Lower lobe of right lung (tissue), 2 donors: Measurements from ENCODE around the gene GPR183. TPM values are rescaled to one million over a fixed set of nuclear protein-coding genes. Genes with fewer than 3 reads are reported as not detected.

ENCODE experiments used
- ATAC-seq, 2 donors: fragments of 200-7000 bp; cut with Tn5 transposase; one replicate each; pipeline ENCODE4 v1.9.1; 2020 to 2022; ENCODE audit warnings: mild to moderate bottlenecking in 2 of 2, moderate library complexity in 2 of 2
- DNase-seq: peaks from one replicate; pipeline ENCODE4 v3.0.0-alpha.2; 2020
- H3K27ac ChIP-seq: fragments of 200-600 bp; one replicate; pipeline ENCODE4 v1.8.0; 2022
- H3K27me3 ChIP-seq: fragments of 200-600 bp; one replicate; pipeline ENCODE4 v1.8.0; 2022; ENCODE audit warnings: low read depth
- H3K36me3 ChIP-seq: fragments of 200-600 bp; one replicate; pipeline ENCODE4 v1.8.0; 2022; ENCODE audit warnings: mild to moderate bottlenecking
- H3K4me1 ChIP-seq: fragments of 200-600 bp; one replicate; pipeline ENCODE4 v1.8.0; 2022
- H3K4me3 ChIP-seq: fragments of 200-600 bp; one replicate; pipeline ENCODE4 v1.8.0; 2022; ENCODE audit warnings: mild to moderate bottlenecking
- H3K9me3 ChIP-seq: fragments of 200-600 bp; one replicate; pipeline ENCODE4 v1.8.0; 2022
- intact Hi-C: fragments of 100-400 bp; cut with DNase I; formaldehyde crosslinking; loops from one replicate; pipeline ENCODE4 v1.11.0; 2022
- total RNA-seq: library from RNA; stranded (reverse); fragmentation: NEBNext Ultra II Directional; extraction: Animal tissue kit (Norgen Biotek cat#: 25700); gene quantifications from one replicate; pipeline ENCODE4 v1.2.1, GENCODE V29; 2021
- TF ChIP-seq, protein P1 (sequence below): fragments of 200-600 bp; IDR thresholded peaks from one replicate; pipeline ENCODE4 v1.8.0; 2022; ENCODE audit warnings: antibody characterized with exemption, mild to moderate bottlenecking
- donor health status: DM: no; HTN: yes; CAD: no; lungs with severe emphysema.

Gene GPR183
- total RNA-seq, 1 donor from 2014 or later: 9.0 TPM

- TF ChIP-seq, protein P1, sequence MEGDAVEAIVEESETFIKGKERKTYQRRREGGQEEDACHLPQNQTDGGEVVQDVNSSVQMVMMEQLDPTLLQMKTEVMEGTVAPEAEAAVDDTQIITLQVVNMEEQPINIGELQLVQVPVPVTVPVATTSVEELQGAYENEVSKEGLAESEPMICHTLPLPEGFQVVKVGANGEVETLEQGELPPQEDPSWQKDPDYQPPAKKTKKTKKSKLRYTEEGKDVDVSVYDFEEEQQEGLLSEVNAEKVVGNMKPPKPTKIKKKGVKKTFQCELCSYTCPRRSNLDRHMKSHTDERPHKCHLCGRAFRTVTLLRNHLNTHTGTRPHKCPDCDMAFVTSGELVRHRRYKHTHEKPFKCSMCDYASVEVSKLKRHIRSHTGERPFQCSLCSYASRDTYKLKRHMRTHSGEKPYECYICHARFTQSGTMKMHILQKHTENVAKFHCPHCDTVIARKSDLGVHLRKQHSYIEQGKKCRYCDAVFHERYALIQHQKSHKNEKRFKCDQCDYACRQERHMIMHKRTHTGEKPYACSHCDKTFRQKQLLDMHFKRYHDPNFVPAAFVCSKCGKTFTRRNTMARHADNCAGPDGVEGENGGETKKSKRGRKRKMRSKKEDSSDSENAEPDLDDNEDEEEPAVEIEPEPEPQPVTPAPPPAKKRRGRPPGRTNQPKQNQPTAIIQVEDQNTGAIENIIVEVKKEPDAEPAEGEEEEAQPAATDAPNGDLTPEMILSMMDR: peak; percentile 70
- no peaks in the 10 kb centered on the region for H3K27me3 ChIP-seq
- peaks cover 6% of the 10 kb centered on the region for H3K9me3 ChIP-seq
- H3K4me1 ChIP-seq: peaks cover 16% of the 10 kb centered on the region
- intact Hi-C loops: no loop called here
- DNase-seq: no peak
- ATAC-seq: peak; percentile 79 to 80
- no peak overlapping the region for H3K4me3 ChIP-seq
- H3K36me3 ChIP-seq: peaks cover 6% of the 10 kb centered on the region
- H3K27ac ChIP-seq: peak overlapping the region; percentile 54
Observed at GRCh38 chr13:99269627-99270241, 37.5 kb downstream of the GPR183 start.

GRCh38 chr13:99268822-99269221 lies 38.4 kb downstream of the GPR183 start:
- intact Hi-C loops: no loop called here
- TF ChIP-seq, protein P1: no peak

GRCh38 chr13:99267927-99268326 lies 39.3 kb downstream of the GPR183 start:
- intact Hi-C loops: no loop called here
- no peak for ATAC-seq
- Histone ChIP-seq H3K4me3 (no peak overlapping the region), H3K27ac (no peak overlapping the region), H3K4me1 (peaks cover 16% of the 10 kb centered on the region), H3K9me3 (peaks cover 6% of the 10 kb centered on the region), H3K27me3 (no peaks in the 10 kb centered on the region), H3K36me3 (peaks cover 6% of the 10 kb centered on the region)
- no peak for DNase-seq
- TF ChIP-seq, protein P1: no peak

More at GRCh38 chr13:99268822-99269221, 38.4 kb downstream of the GPR183 start:
- no peak overlapping the region for H3K4me3 ChIP-seq
- no peak overlapping the region for H3K27ac ChIP-seq
- peaks cover 6% of the 10 kb centered on the region for H3K36me3 ChIP-seq
- no peaks in the 10 kb centered on the region for H3K27me3 ChIP-seq
- DNase-seq (no peak), ATAC-seq (no peak)
- H3K4me1 ChIP-seq: peaks cover 16% of the 10 kb centered on the region
- H3K9me3 ChIP-seq: peaks cover 6% of the 10 kb centered on the region

GRCh38 chr13:99266827-99267226 lies 40.4 kb downstream of the GPR183 start:
- Histone ChIP-seq H3K27me3 (no peaks in the 10 kb centered on the region), H3K36me3 (peaks cover 6% of the 10 kb centered on the region), H3K9me3 (no peaks in the 10 kb centered on the region), H3K27ac (no peak overlapping the region), H3K4me1 (peaks cover 16% of the 10 kb centered on the region), H3K4me3 (no peak overlapping the region)
- ATAC-seq (no peak), DNase-seq (no peak)
- TF ChIP-seq, protein P1: no peak
- intact Hi-C loops: no loop called here

DNA sequence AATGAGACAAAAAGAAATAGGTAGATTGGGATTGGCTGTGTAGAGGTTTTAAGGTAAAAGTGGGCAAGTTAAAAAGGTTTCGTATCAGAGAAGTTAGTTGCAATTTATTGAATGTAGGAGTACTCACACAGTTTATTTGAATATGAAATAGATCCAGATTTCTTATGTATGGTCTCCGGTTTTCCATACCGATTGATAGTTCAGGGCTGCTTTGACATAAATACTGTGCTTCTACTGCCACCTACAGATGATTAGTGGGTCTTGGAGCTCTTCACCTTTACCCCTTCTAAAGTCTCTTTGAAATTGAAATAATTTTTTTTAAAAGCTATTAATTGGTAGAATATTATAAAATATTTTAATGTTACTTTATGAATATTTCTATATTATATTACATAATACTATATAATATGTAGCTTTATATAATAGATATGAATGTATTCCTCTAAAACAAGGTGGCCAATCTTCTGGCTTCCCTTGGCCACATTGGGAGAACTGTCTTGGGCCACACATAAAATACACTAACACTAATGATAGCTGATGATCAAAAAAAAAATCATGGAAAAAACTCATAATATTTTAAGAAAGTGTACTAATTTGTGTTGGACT lies 41.3 kb downstream of the GPR183 start:
- Histone ChIP-seq H3K4me3 (no peak overlapping the region), H3K9me3 (no peaks in the 10 kb centered on the region), H3K36me3 (peaks cover 6% of the 10 kb centered on the region), H3K4me1 (peaks cover 13% of the 10 kb centered on the region), H3K27me3 (no peaks in the 10 kb centered on the region), H3K27ac (no peak overlapping the region)
- TF ChIP-seq, protein P1: peak; percentile 64
- intact Hi-C loops: no loop called here
- peak in 1 of 2 donors; percentile 81 for ATAC-seq
- no peak for DNase-seq
